ENCODE measurements around the gene DZIP1L.
"Not testable (repeated sequence)": the region's sequence is repeated elsewhere in the genome, so short reads cannot be mapped to it uniquely, and the experiment has no call there.

DZIP1L gene

GRCh38 chr3:138103466-138103865 lies 11.9 kb downstream of the DZIP1L start:
- H3K27me3 Mint-ChIP-seq (ENCODE audit: low read depth), result no peaks in the 10 kb centered on the region
- no peak overlapping the region for H3K4me3 Mint-ChIP-seq
- no peaks in the 10 kb centered on the region for H3K9me3 Mint-ChIP-seq
- TF ChIP-seq, protein P1, sequence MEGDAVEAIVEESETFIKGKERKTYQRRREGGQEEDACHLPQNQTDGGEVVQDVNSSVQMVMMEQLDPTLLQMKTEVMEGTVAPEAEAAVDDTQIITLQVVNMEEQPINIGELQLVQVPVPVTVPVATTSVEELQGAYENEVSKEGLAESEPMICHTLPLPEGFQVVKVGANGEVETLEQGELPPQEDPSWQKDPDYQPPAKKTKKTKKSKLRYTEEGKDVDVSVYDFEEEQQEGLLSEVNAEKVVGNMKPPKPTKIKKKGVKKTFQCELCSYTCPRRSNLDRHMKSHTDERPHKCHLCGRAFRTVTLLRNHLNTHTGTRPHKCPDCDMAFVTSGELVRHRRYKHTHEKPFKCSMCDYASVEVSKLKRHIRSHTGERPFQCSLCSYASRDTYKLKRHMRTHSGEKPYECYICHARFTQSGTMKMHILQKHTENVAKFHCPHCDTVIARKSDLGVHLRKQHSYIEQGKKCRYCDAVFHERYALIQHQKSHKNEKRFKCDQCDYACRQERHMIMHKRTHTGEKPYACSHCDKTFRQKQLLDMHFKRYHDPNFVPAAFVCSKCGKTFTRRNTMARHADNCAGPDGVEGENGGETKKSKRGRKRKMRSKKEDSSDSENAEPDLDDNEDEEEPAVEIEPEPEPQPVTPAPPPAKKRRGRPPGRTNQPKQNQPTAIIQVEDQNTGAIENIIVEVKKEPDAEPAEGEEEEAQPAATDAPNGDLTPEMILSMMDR (IDR thresholded peaks at IDR 0.05; ENCODE audit: unreplicated experiment in 3 of 3), result no peak
- no peak overlapping the region for H3K27ac Mint-ChIP-seq
- H3K4me1 Mint-ChIP-seq, result no peaks in the 10 kb centered on the region
- peaks cover 26% of the 10 kb centered on the region for H3K36me3 Mint-ChIP-seq (ENCODE audit: low read depth)

DNA sequence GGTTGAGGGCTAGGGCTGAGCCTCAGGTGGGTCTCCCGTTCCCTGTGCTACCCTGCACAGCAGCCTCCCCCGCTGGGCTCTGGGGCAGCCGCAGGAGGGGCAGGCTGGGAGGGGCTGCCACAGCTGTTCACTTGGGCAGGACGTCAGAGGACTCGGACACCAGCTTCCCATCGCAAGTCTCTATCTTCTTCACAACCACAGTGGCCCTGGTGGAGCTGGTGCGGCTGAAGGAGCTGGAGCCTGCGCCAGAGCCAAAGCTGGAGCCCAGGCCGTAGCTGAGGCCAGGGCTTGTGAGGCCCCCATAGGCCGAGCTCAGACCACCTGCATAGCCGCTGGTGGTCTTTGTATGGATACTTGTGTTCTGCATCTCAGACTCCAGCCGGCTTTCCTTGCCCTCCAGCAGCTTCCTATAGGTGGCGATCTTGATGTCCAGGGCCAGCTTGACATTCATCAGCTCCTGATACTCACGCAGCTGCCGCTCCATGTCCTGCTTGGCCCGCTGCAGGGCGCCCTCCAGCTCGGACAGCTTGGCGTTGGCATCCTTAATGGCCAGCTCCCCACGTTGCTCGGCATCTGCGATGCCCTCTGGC lies 14.0 kb downstream of the DZIP1L start:
- not testable (repeated sequence) for H3K9me3 Mint-ChIP-seq; H3K27ac Mint-ChIP-seq; H3K4me1 Mint-ChIP-seq; H3K4me3 Mint-ChIP-seq; H3K27me3 Mint-ChIP-seq (ENCODE audit: low read depth)
- H3K36me3 Mint-ChIP-seq (ENCODE audit: low read depth), result peaks cover 29% of the 10 kb centered on the region

DNA sequence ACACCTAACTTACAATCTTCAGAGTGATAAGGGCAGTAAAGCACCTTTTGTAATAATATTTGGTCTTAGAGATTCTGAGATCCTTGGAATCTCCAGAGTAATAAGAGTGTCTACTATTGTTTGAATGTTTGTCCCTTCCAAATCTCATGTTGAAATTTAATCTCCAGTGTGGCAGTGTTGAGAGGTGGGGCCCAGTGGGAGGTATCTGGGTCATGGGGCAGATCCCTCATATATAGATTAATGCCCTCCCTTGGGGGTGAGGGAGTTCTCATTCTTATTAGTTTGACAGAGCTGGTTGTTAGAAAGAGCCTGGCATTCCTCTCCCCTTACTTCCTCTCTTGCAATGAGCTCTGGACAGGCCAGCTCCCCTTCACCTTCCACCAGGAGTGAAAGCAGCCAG lies 16.0 kb downstream of the DZIP1L start:
- no peak overlapping the region for H3K27ac Mint-ChIP-seq
- no peaks in the 10 kb centered on the region for H3K4me1 Mint-ChIP-seq
- H3K9me3 Mint-ChIP-seq, result peaks cover 3% of the 10 kb centered on the region
- H3K36me3 Mint-ChIP-seq (ENCODE audit: low read depth), result peaks cover 39% of the 10 kb centered on the region
- H3K4me3 Mint-ChIP-seq, result no peak overlapping the region
- no peaks in the 10 kb centered on the region for H3K27me3 Mint-ChIP-seq (ENCODE audit: low read depth)
- TF ChIP-seq, protein P1 (IDR thresholded peaks at IDR 0.05; ENCODE audit: unreplicated experiment in 3 of 3), result no peak

- TF ChIP-seq, protein P1 (IDR thresholded peaks at IDR 0.05; ENCODE audit: unreplicated experiment in 3 of 3), result peak in 1 of 3 experiments; percentile 30
- peaks cover 52% of the 10 kb centered on the region for H3K36me3 Mint-ChIP-seq (ENCODE audit: low read depth)
- no peaks in the 10 kb centered on the region for H3K4me1 Mint-ChIP-seq
- H3K9me3 Mint-ChIP-seq, result peaks cover 12% of the 10 kb centered on the region
- no peak overlapping the region for H3K4me3 Mint-ChIP-seq
- H3K27ac Mint-ChIP-seq, result no peak overlapping the region
- no peaks in the 10 kb centered on the region for H3K27me3 Mint-ChIP-seq (ENCODE audit: low read depth)
Measured at GRCh38 chr3:138097192-138098172, 17.9 kb downstream of the DZIP1L start.

DNA sequence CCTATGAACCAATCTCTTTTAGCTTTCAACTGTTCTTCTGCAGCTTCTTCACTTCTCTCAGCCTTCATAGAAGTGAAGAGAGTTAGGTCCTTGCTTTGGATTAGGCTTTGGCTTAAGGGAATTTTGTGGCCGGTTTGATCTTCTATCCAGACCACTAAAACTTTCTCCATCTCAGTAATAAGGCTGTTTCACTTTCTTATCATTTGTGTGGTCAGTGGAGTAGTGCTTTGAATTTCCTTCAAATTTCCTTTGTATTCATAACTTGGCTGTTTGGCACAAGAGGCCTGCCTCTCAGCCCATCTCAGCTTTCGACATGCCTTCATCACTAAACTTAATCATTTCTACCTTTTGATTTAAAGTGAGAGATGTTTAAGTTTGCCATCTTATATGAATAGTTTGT lies 21.7 kb downstream of the DZIP1L start:
- TF ChIP-seq, protein P1 (IDR thresholded peaks at IDR 0.05; ENCODE audit: unreplicated experiment in 3 of 3), result no peak
- H3K4me1 Mint-ChIP-seq, result no peaks in the 10 kb centered on the region
- H3K36me3 Mint-ChIP-seq (ENCODE audit: low read depth), result peaks cover 53% of the 10 kb centered on the region
- H3K27me3 Mint-ChIP-seq (ENCODE audit: low read depth), result no peaks in the 10 kb centered on the region
- no peak overlapping the region for H3K4me3 Mint-ChIP-seq
- peaks cover 12% of the 10 kb centered on the region for H3K9me3 Mint-ChIP-seq
- H3K27ac Mint-ChIP-seq, result no peak overlapping the region

- Mint-ChIP-seq H3K27me3 (ENCODE audit: low read depth) (no peaks in the 10 kb centered on the region), H3K36me3 (ENCODE audit: low read depth) (peaks cover 64% of the 10 kb centered on the region), H3K27ac (no peak overlapping the region), H3K4me3 (no peak overlapping the region), H3K9me3 (peaks cover 16% of the 10 kb centered on the region), H3K4me1 (no peaks in the 10 kb centered on the region)
- TF ChIP-seq, protein P1 (IDR thresholded peaks at IDR 0.05; ENCODE audit: unreplicated experiment in 3 of 3), result no peak
Measured at GRCh38 chr3:138092023-138092422, 23.4 kb downstream of the DZIP1L start.
